Measurements from ENCODE around the gene PDE7B.

DNA sequence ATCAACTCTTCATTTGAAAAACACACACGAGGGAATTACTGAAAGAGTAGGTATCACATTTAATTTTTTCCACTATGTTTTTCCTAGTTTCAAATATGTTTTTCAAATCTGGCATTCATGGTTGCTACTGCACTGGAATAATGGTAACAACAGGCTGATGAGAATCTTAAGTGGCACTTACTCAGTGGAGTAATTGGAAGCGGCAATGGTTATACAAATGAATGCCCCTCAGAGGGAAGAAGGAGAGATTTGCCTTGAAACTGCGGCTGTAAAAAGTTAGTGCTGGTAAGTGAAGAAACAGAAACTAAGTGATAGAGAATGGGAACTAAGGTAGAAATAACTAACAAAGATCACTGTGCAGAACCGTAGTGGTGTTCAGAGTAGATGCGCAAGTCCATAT lies 41.0 kb upstream of the PDE7B start:
- TF ChIP-seq, protein P1, sequence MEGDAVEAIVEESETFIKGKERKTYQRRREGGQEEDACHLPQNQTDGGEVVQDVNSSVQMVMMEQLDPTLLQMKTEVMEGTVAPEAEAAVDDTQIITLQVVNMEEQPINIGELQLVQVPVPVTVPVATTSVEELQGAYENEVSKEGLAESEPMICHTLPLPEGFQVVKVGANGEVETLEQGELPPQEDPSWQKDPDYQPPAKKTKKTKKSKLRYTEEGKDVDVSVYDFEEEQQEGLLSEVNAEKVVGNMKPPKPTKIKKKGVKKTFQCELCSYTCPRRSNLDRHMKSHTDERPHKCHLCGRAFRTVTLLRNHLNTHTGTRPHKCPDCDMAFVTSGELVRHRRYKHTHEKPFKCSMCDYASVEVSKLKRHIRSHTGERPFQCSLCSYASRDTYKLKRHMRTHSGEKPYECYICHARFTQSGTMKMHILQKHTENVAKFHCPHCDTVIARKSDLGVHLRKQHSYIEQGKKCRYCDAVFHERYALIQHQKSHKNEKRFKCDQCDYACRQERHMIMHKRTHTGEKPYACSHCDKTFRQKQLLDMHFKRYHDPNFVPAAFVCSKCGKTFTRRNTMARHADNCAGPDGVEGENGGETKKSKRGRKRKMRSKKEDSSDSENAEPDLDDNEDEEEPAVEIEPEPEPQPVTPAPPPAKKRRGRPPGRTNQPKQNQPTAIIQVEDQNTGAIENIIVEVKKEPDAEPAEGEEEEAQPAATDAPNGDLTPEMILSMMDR (conservative IDR thresholded peaks at IDR 0.05; ENCODE audit: low read length) = no peak
- no peak for TF ChIP-seq EZH2phosphoT487 (IDR thresholded peaks at IDR 0.05; ENCODE audit: borderline replicate concordance, low read depth, low read length)

All from OCI-LY7 (cell line).